IPS DF 4.7 (cell line): Measurements from ENCODE around the gene PLCB1.
"Not testable (repeated sequence)": the region's sequence is repeated elsewhere in the genome, so short reads cannot be mapped to it uniquely, and the experiment has no call there.

Source experiments
- DNase-seq: peaks from one replicate; pipeline ENCODE4 v3.0.0-alpha.2; 2013; ENCODE audit warnings: low spot score; ENCODE audit errors: extremely low read depth

PLCB1 gene

DNA sequence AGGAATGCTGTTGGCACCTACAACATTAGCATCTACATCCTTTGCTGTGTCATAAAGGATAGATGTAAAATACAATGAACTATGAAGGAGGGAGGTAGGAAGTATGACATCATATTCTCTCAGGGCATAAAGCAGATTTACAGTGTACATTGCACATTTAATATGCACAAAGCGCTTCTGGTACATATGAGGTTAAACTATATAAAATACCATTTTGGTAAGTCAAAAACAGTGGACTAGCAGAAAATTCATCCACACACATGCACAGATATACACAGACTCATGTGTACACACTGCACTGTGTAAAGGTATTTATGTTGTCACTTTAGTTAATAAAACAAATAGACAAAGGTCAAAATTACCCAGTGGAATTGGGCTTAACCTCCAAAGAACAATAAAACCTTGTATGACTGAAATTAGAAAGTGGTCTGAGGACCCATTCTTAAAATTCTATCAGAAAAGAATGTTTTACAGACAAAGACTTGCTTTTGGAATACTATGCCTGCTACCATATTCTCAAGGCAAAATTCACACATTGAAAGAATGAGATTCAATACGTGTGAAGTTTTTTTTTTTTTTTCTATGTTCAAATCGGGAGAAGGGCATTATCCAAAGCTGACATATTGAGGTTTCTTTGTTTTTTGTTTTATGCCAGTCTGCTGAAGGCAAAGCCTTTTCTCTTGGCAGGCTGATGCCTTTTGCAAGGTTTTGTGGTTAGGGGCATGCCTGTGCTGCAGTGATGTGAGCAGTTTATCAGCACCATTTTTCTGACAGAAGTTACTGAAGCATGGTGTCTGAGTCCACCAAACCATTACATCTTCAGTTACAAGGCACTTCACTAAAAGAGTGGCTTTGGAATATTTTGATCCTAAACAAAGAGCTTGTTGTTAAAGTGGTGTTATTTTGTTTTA, 199.0 kb downstream of the PLCB1 start:
- DNase-seq, result no peak

DNA sequence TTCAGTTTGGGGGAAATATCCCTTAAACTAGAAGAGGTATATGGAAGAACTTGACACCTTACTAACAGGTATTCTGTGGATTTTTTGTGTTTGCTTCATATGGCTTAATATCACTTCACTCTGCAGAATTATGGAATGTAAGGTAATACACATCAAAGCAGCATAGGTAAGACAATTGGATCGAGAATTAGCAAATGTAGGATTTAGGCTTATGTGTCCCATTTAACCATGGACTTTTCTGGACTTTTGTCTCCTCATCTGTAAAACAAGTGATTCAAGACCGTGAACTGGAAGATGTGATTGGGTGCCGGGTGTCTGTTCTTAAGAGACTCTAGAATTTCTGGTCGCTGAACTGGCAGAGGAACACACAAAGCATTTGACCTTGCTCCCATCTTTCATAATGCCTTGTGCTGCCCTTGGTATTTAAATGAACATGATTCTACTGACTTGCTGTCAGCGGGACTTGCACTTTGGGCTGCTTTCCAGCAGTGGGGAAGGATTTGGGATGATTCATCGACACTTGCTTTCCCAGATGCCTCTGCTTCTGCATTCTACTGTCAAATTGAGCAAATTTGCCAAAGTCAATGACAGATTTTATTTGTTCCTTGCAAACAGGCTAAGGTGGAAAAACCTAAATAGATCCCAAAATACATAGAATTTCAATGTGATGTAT, 199.8 kb downstream of the PLCB1 start:
- DNase-seq, result no peak

DNA sequence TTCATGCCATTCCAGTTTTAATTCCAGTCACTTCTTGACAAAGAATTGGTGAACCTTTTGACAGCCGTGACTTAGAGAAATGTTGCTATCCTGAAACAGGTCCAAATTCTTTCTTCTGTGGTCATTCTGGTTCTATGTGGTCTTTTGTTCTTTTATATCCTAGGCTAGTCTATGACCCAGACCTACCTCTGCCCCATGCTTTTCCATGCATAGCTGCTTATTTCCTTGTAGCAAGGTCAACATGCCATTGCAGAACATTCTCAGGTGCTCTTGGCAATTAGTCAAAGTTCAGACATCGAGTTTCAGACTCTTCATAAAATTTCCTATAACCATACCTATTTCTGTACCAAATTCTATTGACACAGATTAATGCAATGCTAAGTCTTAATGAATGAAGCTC, 202.6 kb downstream of the PLCB1 start:
- DNase-seq, result no peak

DNA sequence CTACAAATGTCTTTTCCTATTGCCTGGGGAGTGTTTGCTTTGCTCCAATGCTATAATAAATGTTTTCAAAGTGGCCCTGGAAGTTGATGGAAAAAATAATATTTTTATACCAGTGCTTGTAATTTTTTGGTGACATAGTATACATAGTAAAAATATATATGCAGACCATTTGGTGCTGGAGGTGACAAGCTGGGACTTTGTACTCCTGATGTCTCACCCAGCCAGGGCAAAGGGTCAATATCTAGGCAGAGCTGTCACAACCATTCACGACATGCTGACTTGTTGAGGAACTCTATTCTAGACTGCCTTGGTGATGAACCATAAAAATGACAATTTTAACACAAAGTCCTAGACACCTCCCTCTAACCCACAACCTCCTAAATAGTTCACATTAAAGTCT, 203.0 kb downstream of the PLCB1 start:
- no peak for DNase-seq

DNA sequence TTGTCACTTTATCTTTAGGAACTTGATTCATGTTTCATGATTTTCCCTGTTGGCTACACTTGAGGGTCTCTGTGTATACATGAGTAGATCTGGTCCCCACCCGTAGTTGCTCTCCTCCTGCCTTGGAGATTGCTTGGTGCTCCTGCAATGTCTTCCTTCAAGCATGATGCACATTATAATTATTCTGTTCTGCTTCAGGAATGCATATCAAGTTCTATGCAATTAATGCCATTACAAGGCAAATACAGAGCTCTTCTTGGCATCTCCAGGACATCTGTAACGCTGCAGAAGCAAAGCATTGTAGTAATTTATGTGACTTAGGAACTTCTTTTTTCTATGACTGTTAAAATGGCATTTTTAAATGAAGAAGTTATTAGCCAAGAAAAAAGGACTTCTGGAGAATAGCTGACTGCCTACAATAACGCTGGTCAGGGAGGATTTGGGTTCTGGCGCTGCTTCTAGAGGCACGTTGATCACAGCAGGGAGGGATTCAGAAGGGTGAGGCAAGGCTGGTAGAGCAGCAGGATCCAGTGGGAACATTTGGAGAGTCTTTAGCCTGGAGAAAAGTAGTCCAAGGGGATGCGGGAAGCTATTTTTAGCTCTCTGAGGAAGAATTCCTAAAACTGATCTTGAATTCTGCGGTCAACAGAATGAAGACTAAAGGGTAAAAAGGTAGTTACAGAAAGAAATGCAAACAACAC, 203.6 kb downstream of the PLCB1 start:
- DNase-seq, result no peak

GRCh38 chr20:8339349-8339748, 207.3 kb downstream of the PLCB1 start:
- no peak for DNase-seq

- no peak for DNase-seq
These were observed 210.3 kb downstream of the PLCB1 start for GRCh38 chr20:8342391-8342790.

DNA sequence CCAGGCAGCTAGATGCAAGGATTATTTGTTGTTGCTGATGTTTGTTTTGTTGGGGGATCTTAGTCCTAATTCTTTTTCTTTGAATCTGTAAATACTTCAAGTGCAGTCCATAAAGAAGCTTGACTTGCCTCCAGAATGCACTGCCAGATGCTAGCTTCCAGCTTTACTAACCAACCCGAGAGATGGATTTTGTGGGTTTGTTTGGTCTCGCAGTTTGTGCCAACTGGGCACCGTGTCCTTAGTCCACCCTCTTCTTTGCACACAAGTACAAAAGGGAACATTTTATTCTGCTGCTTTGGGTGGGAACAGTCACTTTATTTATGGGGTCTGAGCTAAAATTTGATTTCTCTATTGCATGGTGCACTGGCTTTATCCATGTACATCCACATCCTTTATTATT, 212.0 kb downstream of the PLCB1 start:
- DNase-seq, result no peak

DNA sequence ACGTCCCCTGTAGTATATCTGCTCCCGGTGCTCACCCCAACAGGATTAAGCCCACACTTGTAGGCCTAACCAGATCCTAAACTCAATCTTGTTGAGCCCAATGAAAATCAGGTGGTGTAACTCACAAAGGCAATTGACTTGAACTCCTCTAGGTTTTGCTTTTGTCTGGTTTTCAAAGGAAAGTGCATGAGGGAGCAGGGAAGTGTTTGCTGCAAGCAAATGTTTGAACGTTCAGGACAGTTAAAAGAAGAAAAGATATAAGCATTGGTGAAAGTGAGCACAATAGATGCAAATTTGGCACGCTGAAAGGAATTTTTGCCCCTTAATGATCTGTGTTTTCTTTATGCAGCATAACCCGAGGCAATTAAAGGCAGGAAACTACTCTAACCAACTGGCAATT, 212.6 kb downstream of the PLCB1 start:
- no peak for DNase-seq

GRCh38 chr20:8346700-8347270, 214.7 kb downstream of the PLCB1 start:
- no peak for DNase-seq

- DNase-seq, result not testable (repeated sequence)
These were observed 218.2 kb downstream of the PLCB1 start for GRCh38 chr20:8350225-8350624.

GRCh38 chr20:8352486-8352885, 220.4 kb downstream of the PLCB1 start:
- no peak for DNase-seq

DNA sequence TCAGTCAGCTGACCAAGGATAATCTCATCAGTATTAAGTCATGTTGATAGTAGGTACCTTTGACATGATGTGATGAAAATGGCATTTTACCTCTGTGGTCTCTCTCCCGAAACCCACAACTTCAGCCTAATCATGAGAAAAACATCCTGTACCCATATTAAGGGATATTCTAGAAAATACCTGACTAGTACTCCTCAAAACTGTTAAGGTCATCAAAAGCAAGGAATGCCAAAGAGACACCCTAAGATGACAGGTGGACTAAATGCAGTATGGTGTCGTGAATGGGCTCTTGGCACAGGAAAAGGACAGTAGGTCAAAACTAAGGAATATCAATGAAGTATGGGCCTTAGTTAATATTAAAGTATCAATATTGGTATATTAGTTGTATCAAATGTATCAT, 221.4 kb downstream of the PLCB1 start:
- no peak for DNase-seq

DNA sequence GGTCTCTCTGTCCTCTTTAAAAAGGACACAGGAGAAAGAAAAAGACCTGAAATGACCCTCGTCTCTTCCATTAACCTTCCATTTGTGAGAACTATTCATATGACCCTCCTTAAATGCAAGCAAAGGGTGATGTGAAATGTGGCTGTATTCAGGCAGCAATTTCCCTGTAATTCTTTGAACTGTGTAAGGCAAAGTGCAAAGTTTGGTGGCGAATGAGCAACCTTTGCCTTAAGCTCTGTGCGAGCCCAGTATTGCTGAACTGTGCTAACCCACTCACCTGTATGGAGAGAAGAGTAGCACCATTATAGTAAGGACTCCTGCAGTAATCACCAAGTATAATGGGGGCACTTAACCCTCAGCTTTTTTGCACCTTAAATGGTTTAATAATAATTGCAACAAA, 223.4 kb downstream of the PLCB1 start:
- no peak for DNase-seq

- DNase-seq, result no peak
These were observed 224.7 kb downstream of the PLCB1 start for GRCh38 chr20:8356806-8357205.

- no peak for DNase-seq
These were observed 225.6 kb downstream of the PLCB1 start for GRCh38 chr20:8357703-8358102.

GRCh38 chr20:8360035-8360434, 228.0 kb downstream of the PLCB1 start:
- DNase-seq, result peak; percentile 19

DNA sequence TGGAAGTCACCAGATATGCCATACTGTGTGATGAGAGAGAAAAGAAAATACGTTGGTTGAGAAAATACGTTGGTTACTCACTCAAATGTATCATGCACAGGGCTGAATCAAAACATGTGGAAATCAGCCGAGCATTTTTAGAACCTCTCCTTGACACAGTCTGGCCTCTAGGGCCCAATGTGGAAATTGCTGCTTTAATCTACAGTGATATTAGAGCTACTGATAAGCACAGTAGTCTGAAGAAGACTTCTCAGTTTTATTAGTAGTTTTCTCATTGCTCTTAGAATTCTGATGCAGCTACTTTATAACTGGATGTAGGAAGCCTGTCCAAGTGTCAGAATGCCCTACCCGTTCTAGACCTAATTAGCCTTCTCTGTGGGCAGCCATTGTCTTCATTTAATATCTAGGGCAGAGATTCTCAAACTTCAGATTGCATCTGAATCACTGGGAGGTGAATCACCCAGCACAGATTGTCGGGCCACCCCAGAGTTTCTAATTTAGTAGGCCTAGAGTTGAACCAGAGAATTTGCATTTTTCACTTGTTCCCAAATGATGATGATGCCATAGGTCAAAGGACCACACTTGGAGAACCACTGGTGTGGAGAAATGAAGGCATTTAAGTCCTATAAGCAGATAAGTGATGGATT, 229.1 kb downstream of the PLCB1 start:
- no peak for DNase-seq

DNA sequence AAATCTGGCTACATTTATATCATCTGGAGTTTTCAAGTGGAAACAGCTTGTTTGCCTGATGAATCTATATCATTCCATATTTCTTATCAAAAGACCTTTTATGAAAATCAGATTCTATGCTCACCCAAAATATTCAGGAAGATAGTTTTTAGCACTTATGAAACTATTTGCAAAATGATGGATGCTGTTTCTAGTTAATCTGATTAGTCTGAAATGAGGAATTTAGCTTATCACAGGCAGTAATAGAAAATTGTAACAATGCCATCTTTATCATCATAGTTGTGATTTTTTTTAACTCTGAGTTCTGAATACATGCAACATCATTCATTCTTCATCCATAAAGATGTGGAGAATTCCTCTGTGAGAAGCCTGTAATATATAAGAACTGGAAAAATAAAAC, 229.7 kb downstream of the PLCB1 start:
- DNase-seq, result no peak

DNA sequence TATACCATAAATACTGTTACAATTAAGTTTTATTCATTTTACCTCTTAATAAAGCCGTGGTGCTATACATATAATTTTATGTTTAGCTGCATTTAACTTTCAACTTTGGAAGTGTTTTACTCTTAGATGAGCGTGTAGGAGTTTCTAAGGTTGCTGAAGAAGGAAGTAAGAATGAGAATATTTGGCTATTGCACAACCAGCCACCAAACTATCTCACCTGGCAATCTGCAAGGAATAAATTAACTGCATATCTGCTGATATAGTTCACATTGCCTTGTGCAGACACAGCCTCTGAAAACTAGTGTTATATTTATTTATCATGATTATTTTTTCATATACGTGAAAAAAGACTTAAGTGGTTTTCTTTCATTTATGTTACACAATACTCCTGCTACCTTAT, 230.4 kb downstream of the PLCB1 start:
- no peak for DNase-seq

DNA sequence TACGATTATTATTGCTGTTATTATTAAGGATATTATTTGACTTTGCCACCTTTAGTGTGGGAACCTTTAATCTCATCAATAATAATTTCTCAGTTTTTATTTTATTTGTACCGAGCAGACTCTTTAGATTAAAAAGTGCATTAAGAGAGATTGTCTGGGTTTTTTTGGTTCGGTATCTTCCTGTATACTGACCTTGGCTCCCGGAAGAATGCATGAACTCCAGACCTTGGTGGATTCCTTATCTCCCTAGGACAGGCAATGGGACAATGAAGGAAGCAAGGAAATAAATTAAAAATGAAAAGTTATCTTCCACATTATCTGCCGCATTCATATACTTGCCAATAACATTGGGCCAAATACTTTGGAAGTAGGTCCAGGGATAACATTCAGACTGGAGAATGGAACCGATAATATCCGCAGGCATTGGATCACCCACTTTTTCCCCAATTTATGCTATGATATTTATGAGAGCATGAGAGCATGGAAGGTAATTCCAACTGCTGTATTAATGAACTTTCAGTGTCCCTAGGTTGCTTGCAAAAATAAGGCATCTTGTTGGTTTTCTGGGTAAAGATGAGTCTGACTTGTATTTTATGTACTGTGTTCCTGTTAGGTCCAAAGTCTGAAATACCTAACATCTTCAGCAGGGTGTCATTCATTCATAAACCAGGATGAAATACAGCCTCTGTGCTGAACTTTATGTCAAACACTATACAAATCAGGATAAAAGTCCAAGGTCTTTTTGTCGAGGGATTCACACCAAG, 232.1 kb downstream of the PLCB1 start:
- no peak for DNase-seq
